ENCODE measurements around the gene VPS39.
A peak's percentile ranks its signal among the peaks of the same experiment; 100 is the strongest.

Gene VPS39

DNA sequence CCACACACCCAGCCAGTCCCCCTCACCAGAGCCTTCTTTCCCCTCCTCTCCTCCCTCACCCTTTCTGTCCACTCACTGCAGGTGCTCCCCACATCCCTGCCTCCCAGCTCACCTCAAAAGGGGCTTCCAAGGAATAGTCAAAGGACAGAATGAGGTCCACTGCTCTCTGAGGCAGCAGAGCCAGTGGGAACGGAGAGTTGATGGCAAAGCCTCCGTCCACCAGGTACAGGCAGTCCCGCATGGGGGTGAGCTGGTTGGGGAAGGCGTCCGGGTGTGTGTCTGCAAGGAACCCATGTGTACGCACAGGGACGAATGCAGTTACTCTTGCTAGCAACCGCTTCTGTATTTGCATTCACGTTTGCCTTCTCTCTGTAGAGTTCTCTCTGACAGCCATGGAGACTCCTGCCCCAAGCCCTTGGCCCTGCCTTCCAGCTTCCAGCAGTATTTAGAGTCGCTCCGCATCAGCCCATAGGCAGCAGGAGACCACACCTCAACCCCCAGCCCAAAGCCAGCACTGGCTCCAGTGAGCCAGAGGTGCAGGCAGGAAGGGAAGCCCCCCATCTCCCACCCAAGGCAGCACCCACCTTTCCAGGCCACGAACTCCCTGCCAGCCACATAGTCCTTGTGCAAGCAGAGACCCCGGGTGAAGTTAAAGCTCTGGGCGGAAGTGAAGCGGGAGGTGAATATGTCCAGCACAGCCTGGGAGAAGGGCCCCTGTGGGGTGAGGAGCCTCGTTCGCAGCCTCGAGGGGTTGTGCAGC lies 64.1 kb downstream of the VPS39 start:
- DNase-seq: no peak

DNA sequence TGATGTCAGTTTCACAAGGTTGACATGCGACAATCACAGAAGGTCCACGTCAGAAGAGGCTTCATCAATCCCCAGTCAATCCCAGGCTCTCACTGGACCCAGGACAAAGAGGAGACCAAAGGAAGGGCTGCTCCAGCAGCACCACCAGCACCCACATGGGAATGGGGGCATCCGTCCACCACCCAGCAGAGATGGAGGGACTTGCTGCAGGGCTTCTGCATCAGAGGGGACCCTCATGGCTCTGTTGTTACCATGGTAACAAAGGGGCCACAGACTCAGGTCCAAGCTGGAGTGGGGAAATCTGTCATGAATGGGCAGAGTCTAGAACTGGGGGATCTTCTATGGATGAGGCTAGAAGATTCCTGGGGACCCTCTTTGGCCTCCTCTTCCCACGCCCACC lies 64.7 kb downstream of the VPS39 start:
- no peak for DNase-seq

DNA sequence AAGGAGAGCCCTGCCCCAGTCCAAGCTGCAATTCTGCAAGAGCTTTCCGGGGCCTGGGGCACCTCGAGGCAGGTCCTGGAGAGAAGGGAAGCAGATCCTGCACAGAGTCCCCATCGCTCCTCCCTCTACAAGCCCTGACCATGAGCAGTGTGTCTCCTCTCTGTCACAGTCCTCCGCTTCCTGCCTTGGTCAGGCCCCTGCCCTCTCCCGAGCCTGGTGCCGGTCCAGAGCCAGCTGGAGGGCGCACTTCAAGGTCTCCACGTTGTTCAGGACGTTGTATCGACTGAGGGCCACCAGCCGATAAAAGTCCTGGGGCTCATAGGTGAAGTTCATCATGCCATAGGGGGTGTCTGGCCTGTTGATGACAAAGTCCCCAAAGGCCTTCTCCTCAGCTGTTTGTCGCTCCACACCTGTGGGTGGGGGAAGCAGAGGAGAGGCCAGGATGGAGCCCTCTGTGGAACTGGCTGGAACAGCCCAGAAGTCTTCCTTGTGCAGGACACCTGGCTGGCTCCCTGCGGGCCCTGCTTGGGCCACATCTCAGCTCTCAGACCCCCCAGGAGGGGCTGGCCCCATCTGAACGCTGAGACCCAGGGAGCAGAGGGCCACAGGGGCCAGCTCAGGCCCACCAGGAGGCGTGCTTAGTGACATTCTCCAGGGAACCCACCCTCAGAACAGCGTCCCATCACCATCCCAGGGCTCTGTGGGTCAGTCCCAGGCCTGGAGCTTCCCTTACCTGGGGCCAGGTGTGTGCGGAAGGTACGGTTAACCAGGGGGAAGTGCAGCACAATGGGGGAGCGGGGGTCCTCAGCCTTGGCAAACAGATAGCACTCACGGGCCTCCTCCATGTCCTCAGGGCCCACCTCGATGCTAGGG lies 66.1 kb downstream of the VPS39 start:
- no peak for DNase-seq

DNA sequence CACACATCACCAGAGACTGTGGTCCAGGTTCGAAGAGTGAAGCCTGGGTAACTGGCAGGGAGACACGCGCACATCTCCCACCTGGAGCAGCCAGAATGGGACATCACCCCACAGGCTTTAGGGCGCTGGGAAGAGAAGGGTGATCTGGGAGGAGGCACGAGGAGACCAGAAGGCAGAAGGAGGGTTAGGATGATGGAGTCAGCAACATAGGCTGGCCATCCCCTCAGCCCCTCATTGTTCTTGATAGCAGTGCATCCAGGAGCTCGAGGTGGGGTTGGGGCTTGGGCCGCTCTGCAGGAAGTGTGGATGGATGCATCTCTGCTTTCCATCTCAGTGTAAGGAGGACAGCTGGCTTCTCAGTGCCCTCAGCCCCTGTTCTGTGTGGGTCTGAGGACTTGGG lies 66.9 kb downstream of the VPS39 start:
- DNase-seq: no peak

DNA sequence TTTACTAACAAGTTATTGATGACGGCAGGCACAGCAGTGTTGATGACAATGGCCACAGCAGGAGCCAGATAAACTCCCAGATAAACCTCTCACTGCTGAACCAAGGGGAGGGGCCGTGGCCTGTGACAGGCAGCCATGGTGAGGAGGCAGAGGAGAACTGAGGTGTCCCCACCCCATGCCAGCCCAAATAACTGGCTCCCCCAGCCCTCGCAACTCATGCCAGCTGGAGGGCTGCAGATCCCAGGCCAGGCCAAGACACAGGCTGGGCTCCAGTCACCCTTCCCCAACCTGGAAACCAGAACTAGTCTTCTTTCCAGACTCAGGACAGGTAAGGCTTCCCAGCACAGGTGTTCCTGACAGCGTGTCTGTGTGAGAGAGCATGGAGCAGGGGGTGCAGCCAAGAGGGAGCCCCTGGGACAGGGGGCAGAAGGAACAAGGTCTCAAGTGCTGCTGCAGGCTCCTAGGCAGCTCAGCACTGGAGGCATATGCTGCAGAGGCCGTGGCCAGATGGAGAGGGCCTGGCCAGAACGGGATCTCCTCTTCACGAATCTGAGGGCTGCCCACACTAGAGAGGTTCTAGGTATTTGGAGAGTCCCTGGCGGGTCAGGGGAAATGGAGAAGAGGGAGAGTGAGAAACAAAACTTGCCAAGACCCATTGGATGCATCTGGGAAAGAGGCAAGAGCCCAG lies 67.6 kb downstream of the VPS39 start:
- no peak for DNase-seq

DNA sequence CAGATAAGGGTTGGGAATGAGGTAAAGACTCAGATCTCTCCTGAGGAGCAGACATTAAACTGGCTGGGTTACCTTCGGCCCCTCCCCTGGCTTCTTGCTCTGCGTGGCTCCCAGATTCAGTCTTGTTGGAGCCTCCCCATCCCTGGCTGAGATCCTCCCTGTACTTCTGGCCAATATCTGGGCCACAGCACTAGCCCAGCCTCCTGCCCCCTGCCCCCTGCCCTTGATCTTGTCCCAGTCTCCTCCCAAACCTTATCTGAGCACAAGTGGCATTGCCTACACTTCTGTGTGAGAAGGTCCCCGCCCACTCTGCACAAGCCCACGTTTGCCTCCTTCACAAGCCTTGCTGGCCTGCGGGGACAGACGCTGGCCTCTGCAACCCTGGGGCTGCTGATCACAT lies 68.5 kb downstream of the VPS39 start:
- no peak for DNase-seq

DNA sequence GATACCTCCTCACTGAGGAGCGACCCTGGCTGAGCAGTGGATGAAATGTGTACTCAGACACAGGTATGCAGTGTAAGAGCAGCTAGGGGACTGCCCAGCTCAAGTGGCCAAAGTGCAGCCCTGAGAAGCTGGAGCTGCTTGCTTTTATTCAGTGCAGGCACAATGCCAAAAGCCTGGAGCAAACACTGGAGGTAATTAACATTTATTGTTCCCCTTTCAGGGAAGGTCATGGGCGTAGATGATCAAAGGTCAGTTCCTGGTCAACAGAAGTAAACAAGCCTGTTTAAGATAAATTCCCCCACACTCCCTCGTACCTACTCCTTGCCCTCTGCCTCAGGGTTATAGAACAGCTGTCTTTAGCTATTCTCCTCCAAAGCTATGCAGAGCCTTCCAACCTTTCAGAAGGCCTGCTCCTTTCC lies 69.1 kb downstream of the VPS39 start:
- DNase-seq: no peak

DNA sequence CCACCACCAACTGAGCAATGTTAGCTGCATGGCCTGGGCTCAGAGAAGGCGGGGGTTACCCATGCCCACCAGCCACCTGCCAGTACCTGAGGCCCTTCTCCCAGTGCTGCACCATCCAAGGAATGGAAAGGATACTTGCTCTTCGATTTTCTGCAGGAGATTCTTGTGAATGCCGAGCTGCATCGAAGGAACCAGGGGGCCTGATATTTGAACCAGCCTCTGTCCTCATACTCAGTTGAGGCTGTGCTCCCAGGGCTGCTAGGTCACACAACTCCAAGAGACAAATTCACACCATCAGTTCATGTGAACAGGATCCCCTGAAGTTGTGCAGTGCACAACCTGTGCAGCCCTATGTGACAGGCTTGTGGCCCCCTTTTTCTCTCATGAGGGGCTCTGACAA lies 69.7 kb downstream of the VPS39 start:
- no peak for DNase-seq

DNA sequence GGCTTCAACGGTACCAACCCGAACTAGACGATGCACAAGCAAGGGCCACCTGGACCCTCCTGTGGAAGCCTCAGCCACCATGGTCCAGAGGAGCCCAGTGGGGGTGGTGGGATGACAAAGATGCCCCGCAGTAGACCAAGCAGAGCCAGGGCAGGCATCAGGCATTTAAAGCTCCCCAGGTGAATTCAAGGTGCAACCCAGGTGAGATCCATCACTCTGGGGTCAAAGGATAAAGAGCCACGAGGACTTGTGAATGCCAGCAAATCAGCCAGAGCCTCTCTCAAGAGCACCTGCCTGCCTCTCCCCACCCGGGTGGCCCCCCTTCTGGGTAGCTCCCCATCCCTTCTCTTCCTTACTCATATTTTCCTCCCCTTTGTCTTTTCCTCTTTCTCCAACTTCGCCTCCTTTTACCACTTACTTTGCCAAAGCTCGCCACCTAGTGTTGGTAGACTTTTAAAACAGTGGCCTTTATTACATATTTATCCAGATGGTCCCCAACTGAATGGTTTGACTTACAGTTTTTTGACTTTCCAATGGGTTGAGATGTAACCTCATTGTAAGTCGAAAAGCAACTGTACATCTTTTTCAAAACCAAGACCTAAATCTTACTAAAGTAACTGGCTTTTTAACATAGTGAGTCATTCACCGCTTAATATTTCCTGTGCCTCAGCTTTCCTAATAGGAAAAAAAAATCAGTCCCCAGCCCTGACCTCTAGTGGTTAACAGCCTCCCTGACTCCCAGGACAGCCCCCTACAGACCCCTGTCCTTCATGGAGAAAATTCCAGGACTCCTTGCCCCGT lies 70.4 kb downstream of the VPS39 start:
- DNase-seq: no peak

DNA sequence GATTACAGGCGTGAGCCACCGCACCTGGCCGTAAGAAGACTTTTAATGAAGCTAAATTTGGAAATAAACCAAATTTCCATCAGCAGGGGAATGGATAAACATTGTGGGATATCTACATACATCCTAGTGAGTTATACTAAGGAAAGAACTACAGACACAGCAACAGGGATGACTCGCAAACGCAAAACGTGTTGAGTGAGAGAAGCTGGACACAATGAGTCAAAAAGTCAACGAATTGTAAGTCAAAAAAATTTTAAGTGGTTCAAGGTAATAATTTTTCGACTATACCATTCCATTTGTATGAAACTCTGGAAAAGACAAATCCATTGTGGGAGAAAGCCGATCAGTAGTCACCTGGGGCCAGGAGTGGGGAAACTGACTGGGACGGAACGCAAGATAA lies 71.6 kb downstream of the VPS39 start:
- no peak for DNase-seq

DNA sequence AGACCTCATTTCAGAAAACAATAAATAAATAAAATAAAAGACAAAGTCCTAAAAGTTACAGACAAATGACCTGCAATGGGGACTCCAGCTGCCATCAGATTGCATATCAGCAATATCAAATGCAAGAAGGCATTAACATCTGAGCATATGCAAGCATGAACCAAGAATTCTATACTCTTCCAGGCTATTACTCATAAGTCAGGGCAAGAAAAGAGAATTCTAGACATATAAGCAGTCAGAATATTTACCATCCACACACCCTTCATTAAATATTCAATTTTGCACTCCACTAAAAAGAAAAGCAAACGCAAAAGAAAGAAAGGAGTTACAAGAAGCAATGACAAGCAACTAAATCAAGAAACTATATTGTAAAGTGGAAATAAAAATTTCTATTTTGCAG lies 72.8 kb downstream of the VPS39 start:
- no peak for DNase-seq

DNA sequence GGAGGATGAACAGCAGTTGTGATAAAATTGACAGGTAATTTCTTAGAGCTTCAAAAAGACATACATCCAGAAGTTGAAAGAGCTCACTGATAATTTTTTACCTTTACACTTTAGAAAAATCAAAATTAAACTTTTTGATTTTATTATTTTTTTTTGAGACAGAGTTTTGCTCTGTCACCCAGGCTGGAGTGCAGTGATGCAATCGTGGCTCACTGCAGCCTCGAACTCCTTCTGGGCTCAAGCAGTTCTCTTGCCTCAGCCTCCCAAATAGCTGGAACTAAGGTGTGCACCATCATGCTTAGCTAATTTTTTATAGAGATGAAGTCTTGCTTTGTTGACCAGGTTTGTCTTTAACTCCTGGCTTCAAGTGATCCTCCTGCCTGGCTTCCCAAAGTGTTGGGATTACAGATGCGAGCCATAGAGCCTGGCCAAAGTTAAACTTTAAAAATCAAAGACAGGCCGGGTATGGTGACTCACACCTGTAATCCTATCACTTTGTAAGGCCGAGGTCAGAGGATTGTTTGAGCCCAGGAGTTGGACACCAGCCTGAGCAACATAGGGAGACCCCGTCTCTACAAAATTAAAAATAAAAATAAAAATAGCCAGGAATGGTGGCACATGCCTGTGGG lies 73.4 kb downstream of the VPS39 start:
- DNase-seq: no peak

DNA sequence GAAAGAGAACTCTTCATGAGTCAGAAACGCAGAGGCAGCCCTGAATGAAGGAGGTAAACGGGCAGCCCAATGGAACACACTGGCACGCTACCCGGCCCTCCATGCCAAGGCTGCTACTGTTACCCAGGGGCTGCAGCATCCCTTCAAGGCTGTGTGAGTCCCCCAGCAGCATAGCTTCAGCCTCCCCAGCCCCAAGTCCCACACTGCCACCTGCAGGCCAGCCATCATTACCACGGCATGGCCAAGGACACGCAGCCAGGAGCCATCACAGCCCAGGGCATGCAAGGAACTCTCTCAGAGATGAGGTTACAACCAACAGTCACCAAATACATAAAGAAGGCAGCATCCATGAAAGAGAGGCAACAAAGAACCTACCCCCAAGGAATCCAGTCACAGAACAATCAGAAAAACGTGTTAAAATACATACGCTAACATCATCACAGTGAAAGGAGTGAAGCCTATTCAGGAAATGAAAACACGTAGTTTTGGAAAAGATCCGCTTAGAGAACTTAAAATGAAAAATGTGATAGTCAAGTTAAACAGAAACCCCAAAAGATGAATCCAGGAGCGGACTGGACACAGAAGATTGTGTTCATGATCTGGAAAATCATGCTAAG lies 74.1 kb downstream of the VPS39 start:
- DNase-seq: peak; percentile 30

DNA sequence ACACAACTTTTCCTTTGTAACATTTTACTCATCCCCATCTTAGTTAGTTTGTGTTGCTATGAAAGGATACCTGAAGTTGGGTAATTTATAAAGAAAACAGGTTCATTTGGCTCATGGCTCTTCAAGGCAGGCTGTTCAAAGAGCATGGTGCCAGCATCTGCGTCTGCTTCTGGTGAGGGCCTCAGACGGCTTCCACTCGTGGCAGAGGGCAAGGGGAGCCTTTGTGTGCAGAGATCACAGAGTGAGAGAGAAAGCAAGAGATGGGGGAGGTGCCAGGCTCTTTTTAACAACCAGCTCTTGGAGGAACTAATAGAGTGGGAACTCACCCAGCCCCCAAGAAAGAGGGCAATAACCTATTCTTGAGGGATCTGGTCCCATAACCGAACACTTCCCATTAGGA lies 74.7 kb downstream of the VPS39 start:
- DNase-seq: no peak

DNA sequence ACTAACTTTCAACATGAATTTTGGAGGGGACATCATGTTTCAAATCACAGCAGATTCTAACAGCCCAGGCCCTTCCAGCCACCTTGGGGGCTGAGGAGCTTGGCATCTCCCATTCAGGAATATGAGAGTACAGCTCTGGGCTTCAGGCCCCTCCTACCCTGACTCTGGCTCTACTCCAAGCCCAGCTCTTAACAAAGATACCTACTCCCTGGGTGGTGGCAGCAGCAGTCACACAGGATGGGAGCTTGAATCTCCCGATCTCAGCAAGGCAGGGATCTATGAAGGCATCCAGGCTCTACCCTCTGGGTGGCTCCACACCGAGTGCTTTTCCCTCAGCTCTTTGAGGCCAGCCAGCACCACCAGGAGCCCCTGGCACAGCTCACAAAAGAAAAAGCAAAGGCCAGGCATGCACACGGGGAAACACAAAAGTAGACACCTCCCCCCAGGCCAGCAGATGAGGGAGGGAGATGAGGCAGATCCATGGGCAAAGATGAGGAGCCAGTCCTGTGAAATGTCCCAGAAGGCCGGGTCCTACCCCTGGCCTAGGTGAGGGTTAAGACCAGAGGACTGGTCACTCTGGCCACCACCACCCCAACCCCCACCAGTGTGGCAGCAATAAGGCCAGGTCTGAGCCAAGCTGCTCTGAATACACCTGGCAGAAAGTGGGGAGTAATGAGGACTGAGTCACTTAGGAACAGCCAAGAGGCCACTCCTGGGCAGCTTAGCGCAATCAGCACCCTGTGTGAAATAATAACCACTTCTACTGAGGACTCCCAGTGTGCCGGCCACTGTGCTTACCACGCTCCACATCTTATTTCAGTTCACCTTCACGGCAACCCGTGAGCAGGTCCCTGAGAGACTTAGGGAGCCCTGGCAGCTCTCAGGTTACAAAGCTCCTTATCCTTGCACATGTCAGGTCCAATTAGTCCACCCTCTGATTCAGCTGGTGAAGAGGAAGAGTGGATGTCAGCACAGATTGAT lies 76.0 kb downstream of the VPS39 start:
- no peak for DNase-seq

DNA sequence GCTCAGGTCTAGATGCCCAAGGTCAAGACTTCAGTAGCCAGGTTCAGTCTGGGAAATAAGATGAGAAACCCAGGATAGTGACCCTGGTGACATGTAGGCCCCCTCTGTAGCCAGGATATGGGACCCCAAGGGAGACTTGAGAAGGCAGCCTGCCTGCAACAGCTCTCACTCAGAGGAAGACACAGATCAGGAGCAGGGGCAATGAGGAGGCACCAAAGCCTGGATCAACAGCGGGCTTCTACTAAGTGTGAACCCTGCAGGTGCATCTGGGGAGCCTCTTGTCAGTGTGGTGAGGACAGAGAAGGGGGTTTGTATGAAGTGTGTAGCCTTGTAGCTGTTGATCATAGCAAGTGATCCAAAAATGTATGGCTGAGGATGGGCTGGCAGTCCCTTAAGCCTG lies 77.1 kb downstream of the VPS39 start:
- DNase-seq: no peak

DNA sequence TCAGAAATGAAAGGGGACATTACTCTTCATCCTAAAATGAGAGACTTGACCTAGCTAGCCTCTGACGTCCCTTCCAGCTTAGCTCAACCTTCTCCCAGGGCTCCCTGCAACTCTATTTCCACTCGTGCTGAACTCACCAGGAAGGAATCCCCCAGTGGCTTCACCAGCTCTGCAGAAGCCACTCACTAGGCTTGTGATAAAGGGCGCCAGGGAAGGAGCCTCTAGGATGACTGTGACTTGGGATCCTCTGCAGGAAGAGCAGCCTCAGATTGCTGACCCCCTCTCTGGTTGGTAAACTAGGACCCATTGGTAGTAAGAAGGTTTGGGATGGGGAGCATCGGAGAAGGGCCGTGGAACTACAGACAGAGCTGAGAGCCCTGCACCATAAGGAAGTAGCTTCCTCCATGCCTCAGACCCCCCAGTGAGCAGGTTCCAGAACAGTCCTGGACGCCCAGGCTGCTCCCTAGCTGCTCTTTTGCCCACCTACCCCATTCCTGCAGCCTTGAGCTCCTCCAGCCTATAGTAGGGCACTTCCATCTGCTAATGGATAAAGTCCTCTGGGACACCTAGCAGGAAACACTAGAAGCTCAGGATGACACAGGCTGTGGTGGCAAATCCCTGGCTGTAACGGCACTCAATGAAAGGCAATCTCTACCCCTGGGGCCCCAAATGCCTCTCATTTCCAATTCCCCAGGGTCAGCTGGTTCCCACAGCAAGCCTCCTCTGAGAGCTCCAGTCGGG lies 77.7 kb downstream of the VPS39 start:
- DNase-seq: no peak

DNA sequence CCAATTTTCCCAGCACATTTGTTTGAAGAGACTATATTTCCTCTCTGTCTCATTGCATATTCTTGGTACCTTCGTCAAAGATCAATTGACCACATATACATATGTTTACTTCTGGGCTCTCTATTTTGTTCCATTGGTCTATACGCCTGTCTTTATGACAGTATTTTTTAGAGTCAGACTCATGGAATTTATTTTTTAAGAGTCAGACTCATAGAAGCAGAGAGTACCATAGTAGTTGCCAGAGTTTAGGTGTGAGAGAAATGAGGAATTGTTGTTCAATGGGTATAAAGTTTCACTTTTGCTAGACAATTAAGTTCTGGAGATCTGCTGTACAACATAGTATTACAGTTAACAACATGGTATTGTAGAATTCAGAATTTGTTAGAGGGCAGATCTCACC lies 78.7 kb downstream of the VPS39 start:
- no peak for DNase-seq

DNA sequence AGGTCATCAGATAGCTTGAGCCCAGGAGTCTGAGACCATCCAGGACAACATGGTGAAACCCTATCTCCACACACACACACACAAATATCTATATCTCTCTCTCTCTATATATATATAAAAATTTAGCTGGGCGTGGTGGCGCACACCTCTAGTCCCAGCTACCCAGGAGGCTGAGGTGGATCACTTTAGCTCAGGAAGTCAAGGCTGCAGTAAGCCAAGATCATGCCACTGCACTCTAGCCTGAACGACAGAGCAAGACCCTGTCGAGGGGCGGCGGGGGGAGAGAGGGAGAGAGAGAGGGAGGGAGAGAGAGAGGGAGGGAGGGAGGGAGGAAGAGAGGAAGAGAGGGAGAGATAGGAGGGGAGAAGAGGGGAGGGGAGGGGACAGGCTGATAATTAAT lies 79.6 kb downstream of the VPS39 start:
- no peak for DNase-seq

DNA sequence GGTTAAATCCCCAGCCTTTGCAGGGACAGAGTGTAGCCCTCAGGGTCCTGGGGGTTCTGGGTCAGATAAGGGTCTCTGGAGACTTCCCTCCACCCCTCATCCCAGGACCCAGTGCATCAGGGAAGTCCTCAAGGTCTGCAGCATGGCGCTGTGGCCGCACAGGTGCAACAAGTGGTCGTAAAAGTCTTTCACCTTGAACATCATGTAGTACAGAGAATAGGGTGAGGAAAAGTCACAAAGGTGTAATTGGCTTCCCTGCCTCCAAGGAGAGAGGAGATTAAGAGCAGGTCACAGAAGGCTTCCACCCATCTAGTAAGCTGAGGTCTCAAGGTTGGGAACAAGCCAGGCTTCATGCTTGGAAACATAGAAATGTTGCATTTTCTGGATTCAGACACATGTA lies 84.6 kb downstream of the VPS39 start:
- no peak for DNase-seq

Measured in activated T-cell treated with anti-CD3 and anti-CD28 coated beads for 4 hours (primary cell).